Measurements from ENCODE around the gene CDK18. TPM values are rescaled to one million over a fixed set of nuclear protein-coding genes. Genes with fewer than 3 reads are reported as not detected.

Gene CDK18
- total RNA-seq, 6 experiments from 2014 or later, result 6.3 to 22.3 (median 9.7) TPM

DNA sequence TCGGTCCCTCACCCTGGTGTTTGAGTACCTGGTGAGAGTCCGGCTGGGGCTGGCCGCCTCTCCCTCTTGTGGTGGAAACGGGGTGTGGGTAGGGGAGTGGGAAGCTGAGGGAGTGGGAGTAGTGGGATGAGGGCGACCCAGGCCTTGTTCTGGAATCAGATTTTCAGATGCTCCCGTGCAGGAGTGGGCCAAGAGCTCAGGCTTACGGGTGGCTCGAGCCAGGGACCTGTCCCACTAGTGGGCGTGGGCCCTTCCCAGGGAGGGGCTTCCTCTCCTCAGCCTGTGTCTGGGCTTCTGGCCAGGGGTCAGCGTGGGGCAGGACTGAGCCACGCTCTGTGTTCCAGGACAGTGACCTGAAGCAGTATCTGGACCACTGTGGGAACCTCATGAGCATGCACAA lies 22.0 kb downstream of the CDK18 start:
- ATAC-seq, result no peak
- Histone ChIP-seq H3K9me3 (no peaks in the 10 kb centered on the region), H3K4me1 (no peaks in the 10 kb centered on the region), H3K27me3 (no peaks in the 10 kb centered on the region), H3K4me3 (no peak overlapping the region), H3K27ac (no peak overlapping the region), H3K36me3 (no peaks in the 10 kb centered on the region)
- DNase-seq, result no peak
- intact Hi-C loops (cut with DNase I), result loop anchor here (5.0 to 10.0 kb wide), 2 partner anchors 131 to 192 kb away; no protein-coding TSS in a partner anchor
- TF ChIP-seq POLR2A (IDR thresholded peaks at IDR 0.05), result no peak
- TF ChIP-seq, protein P1, sequence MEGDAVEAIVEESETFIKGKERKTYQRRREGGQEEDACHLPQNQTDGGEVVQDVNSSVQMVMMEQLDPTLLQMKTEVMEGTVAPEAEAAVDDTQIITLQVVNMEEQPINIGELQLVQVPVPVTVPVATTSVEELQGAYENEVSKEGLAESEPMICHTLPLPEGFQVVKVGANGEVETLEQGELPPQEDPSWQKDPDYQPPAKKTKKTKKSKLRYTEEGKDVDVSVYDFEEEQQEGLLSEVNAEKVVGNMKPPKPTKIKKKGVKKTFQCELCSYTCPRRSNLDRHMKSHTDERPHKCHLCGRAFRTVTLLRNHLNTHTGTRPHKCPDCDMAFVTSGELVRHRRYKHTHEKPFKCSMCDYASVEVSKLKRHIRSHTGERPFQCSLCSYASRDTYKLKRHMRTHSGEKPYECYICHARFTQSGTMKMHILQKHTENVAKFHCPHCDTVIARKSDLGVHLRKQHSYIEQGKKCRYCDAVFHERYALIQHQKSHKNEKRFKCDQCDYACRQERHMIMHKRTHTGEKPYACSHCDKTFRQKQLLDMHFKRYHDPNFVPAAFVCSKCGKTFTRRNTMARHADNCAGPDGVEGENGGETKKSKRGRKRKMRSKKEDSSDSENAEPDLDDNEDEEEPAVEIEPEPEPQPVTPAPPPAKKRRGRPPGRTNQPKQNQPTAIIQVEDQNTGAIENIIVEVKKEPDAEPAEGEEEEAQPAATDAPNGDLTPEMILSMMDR (IDR thresholded peaks at IDR 0.05), result no peak
- no CpG with 5 or more reads among the region's 11 CpGs for WGBS (ENCODE audit: insufficient coverage, low coverage, low lambda C conversion rate, missing lambda C conversion rate)

- no peaks in the 10 kb centered on the region for H3K36me3 ChIP-seq
- DNase-seq (no peak), ATAC-seq (no peak)
- no peak overlapping the region for H3K27ac ChIP-seq
- no peaks in the 10 kb centered on the region for H3K4me1 ChIP-seq
- intact Hi-C loops (cut with DNase I), result loop anchor here (5.0 to 10.0 kb wide), 2 partner anchors 129 to 193 kb away; no protein-coding TSS in a partner anchor
- H3K4me3 ChIP-seq, result no peak overlapping the region
- 60% methylated on average over 1 of the region's 4 CpGs for WGBS (ENCODE audit: insufficient coverage, low coverage, low lambda C conversion rate, missing lambda C conversion rate)
- no peaks in the 10 kb centered on the region for H3K27me3 ChIP-seq
- no peak for TF ChIP-seq POLR2A (IDR thresholded peaks at IDR 0.05)
- TF ChIP-seq, protein P1 (IDR thresholded peaks at IDR 0.05), result no peak
- H3K9me3 ChIP-seq, result no peaks in the 10 kb centered on the region
Measured at GRCh38 chr1:205527931-205528330, 23.5 kb downstream of the CDK18 start.

GRCh38 chr1:205528446-205528886 lies 24.0 kb downstream of the CDK18 start:
- intact Hi-C loops (cut with DNase I), result loop anchor here (5.0 to 10.0 kb wide), 2 partner anchors 129 to 194 kb away; no protein-coding TSS in a partner anchor

GRCh38 chr1:205528887-205529825 lies 24.7 kb downstream of the CDK18 start:
- Histone ChIP-seq H3K4me3 (no peak overlapping the region), H3K36me3 (no peaks in the 10 kb centered on the region), H3K27me3 (no peaks in the 10 kb centered on the region), H3K9me3 (no peaks in the 10 kb centered on the region), H3K27ac (no peak overlapping the region), H3K4me1 (no peaks in the 10 kb centered on the region)
- TF ChIP-seq POLR2A (IDR thresholded peaks at IDR 0.05), result no peak
- TF ChIP-seq, protein P1 (IDR thresholded peaks at IDR 0.05), result peak; percentile 83 to 97 (median 93)
- DNase-seq, result peak; percentile 74 to 82 (median 80)
- peak; percentile 67 to 86 (median 73) for ATAC-seq
- WGBS (ENCODE audit: insufficient coverage, low coverage, low lambda C conversion rate, missing lambda C conversion rate), result 34% methylated on average over 6 of the region's 53 CpGs
- intact Hi-C loops (cut with DNase I), result loop anchor here (5.0 to 10.0 kb wide), 2 partner anchors 128 to 194 kb away; no protein-coding TSS in a partner anchor

More at GRCh38 chr1:205528446-205528886, 24.0 kb downstream of the CDK18 start:
- H3K27me3 ChIP-seq, result no peaks in the 10 kb centered on the region
- WGBS (ENCODE audit: insufficient coverage, low coverage, low lambda C conversion rate, missing lambda C conversion rate), result 63% methylated on average over 4 of the region's 9 CpGs
- no peaks in the 10 kb centered on the region for H3K9me3 ChIP-seq
- ATAC-seq, result no peak
- no peak overlapping the region for H3K27ac ChIP-seq
- no peak overlapping the region for H3K4me3 ChIP-seq
- DNase-seq, result no peak
- TF ChIP-seq, protein P1 (IDR thresholded peaks at IDR 0.05), result no peak
- TF ChIP-seq POLR2A (IDR thresholded peaks at IDR 0.05), result no peak
- H3K36me3 ChIP-seq, result no peaks in the 10 kb centered on the region
- no peaks in the 10 kb centered on the region for H3K4me1 ChIP-seq
